GM12872 (cell line): Measurements from ENCODE around the gene PBX4.

Source experiments
- TF ChIP-seq, protein P1 (sequence below): IDR thresholded peaks from 3 replicates; pipeline ENCODE4 v1.5.1; 2011; ENCODE audit warnings: low read depth, mild to moderate bottlenecking, low read length, moderate library complexity; ENCODE audit not compliant: insufficient read depth

The PBX4 gene

DNA sequence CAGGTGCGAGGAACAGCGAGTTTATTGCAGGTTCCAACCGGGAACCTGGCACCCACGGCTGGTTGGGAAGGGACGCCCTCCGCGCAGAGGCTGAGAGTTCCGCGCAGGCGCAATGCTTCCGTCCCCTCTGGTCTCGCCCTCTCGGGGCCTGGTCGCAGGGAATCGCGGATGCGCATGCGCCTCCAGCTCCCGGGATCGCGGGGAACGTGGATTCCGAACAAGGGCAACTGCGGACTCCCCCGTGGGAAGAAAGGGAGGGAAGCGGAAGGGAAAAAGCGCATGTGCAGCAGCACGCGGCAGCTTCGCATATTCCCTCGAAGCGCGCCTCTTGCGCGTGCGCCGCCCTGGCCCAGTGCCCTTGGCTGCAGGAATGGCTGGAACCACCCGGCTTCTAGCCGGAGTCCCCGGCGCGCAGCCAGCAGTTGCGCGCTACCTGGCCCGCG lies 104.3 kb downstream of the PBX4 start:
- TF ChIP-seq, protein P1, sequence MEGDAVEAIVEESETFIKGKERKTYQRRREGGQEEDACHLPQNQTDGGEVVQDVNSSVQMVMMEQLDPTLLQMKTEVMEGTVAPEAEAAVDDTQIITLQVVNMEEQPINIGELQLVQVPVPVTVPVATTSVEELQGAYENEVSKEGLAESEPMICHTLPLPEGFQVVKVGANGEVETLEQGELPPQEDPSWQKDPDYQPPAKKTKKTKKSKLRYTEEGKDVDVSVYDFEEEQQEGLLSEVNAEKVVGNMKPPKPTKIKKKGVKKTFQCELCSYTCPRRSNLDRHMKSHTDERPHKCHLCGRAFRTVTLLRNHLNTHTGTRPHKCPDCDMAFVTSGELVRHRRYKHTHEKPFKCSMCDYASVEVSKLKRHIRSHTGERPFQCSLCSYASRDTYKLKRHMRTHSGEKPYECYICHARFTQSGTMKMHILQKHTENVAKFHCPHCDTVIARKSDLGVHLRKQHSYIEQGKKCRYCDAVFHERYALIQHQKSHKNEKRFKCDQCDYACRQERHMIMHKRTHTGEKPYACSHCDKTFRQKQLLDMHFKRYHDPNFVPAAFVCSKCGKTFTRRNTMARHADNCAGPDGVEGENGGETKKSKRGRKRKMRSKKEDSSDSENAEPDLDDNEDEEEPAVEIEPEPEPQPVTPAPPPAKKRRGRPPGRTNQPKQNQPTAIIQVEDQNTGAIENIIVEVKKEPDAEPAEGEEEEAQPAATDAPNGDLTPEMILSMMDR = no peak

DNA sequence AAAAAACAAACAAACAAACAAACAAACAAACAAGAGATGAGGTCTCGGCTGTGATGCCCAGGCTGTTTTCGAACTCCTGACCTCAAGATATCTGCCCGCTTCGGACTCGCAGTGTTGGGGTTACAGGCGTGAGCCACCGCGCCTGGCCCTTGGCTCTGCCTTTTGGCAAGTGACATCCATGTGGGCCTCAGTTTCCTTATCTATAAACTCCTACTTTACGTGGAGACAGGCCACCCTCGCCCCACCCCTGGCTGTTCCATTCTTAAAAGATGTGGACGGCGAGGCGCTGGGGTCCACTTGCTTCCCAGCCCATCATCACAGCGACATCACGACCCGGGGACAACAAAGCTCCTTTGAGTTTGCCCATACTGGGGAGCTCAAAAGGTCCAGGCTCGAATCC lies 104.8 kb downstream of the PBX4 start:
- TF ChIP-seq, protein P1 = no peak
